HG02943 (cell line): Measurements from ENCODE around the gene RREB1.

Experiments used
- ATAC-seq: cut with Tn5 transposase; IDR thresholded peaks from one replicate; pipeline ENCODE4 v1.9.1; 2021; ENCODE audit warnings: mild to moderate bottlenecking, low read depth, moderate library complexity; ENCODE audit not compliant: unreplicated experiment

The RREB1 gene

GRCh38 chr6:7185561-7185960 is 77.8 kb downstream of the RREB1 start:
- ATAC-seq: no peak

DNA sequence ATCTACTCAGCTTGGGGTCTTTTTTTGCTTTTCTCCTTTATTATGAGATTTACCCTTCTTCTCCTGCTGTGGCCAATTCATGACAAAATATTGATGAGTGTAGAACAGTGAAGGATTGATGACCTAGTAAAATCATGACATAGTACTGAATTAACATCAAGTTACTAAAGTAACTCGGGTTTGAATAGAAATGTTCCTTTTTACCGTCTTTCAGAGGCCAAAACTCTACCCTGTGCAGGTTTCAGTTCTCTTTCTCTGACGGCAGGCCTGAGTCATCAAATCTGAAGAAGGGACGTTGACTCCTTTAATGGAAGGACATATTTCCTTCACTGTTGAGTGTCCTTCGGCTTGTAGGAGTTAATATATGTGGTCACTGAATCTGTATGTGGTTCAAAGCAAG is 80.7 kb downstream of the RREB1 start:
- peak; percentile 84 for ATAC-seq

- ATAC-seq: no peak
Observed at GRCh38 chr6:7189101-7189758, 81.5 kb downstream of the RREB1 start.

GRCh38 chr6:7190791-7191190 is 83.0 kb downstream of the RREB1 start:
- ATAC-seq: no peak

DNA sequence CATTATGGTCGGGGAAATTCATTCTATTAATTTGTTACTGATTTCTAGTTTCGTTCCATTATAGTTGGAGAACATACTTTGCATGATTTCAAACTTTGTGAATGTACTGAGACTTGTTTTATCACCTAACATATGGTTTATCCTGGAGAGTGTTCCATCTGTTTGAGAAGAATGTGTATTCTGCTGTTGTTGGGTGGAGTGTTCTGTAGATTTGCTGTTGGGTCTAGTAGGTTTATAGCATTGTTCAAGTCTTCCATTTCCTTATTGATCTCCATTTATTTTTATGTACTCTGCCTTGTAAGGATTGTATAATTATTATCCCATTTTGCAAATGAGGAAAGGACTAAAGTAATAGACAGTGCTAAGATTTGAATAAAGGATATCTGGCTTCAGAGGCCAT is 85.4 kb downstream of the RREB1 start:
- ATAC-seq: no peak

- ATAC-seq: no peak
Observed at GRCh38 chr6:7194657-7195056, 86.9 kb downstream of the RREB1 start.

DNA sequence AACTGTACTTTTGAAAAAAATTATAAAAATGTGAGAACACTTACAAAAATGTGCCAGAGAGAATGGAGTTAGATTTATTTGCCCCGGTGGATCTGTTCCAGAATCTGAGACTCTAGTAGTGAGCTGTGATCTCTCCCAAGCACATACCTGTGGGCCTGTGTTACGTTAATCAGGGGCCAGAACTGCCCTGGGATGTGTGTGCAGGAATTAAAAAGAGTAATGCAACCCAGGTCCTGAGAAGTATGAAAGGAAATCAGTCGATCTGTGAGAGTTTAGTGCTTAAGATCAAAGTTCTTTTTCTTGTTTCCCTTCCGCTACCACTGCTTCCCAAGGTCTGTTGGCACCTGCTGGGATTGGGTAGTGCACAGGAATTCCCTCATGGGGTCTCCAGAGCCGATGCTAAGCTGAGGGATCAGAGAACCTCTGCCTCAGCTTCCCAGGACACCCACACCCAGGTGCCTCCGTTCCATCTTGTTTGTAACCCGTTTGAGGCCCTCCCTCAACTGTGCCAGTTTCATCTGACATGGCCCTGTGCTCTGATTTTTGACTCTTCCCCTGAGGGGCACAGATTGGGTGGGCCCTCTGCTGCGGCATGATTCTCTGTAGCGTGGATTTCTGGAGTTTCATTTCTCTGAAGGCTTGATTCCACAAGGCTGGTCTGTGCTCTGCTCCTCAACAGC is 87.7 kb downstream of the RREB1 start:
- no peak for ATAC-seq

DNA sequence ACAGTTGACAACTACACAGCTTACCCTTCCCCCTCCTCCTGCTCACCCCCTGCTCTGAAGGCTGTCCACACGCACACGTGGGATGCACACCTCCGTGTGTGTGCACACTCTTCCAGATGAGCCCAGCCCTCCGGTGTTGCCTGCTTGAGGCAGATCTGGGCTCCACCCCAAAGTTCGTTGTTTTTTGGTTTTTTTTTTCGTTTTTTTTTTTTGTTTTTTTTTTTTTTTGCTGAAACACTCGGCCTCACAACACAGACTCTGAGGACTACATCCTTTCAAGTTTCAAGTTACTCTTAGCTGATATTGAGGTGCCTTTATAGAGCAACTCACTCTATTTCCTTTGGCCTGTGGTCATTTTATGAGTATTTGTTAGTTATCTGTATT is 88.2 kb downstream of the RREB1 start:
- ATAC-seq: no peak

DNA sequence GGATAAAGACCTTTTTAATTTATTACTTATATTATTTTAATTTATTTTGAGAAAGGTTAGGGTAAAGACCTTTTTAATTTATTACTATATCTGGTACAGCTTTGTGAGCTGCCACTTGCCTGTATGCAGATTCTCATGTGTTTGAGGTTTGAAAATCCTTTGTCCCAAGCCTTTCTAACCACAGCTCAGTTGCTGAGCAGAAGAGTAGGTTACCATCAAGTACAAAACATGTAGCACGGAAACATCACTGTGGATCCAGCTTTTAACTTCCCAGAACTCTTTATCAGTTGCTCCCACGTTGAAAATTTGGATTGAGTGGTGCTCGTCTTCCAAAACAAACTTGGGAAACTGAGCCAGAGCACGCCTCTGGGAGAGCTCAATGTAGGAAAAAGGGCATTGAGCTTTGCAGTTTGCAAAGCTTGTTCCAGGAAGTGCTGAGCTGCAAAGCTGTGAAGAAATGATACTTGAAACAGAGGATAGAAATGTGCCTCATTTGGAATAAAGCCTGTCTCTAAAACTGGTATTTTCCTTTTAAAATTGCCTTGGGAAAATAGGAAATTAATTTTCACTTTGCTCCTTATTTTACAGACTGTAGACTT is 89.0 kb downstream of the RREB1 start:
- no peak for ATAC-seq

DNA sequence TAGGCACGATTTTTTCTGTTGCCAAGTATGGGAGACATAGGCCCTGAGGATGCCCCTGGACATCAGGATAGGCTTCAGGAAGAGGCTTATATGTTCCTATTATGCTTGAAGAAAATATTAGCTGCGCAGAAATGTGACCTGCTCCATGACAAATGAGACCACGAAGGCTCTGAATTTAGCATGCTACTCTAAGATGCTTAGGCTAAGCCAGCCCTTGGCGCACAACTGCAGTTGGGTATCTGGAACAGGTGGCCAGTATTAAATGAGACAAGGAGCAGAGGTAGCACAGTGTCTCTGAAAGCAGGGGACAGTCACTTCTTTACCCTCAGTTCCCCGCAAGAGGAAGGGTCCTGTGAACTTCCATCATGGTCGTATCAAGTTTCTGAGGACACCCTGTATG is 90.0 kb downstream of the RREB1 start:
- no peak for ATAC-seq

GRCh38 chr6:7198833-7199800 is 91.4 kb downstream of the RREB1 start:
- no peak for ATAC-seq

DNA sequence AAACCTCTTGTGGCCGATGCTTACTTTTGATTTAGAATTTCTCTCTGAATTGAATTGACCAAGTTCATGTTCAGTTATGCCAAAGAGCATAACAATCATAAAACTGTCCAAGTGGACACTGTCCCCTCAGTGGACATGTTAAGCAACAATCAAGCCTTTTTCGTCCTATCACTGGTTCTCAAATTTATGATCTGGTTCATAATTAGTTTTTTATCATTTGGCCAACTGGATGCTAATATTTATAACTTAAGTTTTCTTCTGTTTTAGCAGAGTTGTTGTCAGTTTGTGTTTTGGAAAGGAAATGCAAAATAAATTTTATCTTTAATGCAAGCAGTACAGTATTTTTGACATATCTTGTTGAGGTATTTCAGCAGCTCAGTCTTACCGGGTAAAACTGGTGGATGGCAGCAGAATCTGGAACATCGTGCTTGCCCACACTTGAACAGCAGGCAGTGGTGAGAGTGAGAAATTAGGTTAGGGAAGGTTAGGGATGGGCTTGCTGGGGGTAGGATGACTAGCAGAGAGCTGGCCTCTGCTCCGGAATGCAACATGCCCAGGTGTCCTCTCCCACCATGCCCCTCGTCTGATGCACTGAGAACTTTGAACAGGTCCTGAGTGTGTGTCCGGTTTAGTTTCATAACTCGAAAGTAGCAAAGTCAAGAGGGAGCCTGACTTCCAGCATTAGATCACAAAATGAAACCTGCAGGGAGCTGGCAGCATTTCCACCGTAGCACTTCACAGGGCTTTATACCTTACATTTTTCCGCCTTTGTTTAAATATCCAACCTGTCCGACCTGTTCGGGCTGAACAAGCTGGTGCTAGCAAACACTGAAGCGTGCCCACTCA is 93.1 kb downstream of the RREB1 start:
- no peak for ATAC-seq

- no peak for ATAC-seq
Observed at GRCh38 chr6:7201444-7201731, 93.6 kb downstream of the RREB1 start.

DNA sequence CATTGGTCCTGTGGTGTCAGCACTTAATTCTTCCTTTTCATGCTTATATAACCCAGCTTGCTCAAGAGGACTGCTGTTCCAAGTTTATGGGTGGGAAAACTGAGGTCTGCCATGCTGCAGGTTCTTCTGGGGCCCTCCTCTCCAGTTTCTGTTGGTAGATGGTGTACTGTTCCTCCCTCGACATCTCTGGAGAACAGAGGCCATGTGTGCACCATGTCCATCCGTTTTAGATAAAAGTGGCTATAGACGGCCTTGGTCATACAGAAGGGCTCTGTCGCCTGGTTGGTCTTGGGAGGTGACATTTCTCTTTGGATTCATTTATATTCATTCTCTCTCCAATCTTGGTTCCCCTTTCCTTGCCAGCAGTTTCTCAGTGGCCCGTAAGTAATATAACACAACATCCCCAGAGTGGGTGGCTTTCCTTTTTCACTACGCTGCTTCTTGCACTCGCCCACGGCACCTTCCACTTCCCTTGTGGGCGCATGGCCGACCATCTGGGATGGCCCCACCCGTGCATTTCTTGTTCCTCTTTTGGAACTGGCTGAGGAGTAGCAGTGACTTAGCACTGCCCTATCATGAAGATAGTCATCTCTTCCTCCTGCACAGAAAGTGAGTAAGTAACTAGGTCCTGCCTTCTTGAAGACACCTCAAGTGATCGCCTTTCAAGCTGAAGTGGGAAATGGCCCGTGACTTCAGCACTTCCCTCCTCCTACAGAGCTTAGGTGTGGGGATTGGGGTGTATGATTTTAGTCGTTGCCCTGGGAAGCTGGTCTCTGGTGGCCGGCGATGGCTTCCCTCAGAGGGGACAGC is 94.2 kb downstream of the RREB1 start:
- ATAC-seq: peak; percentile 80

- no peak for ATAC-seq
Observed at GRCh38 chr6:7202950-7203349, 95.2 kb downstream of the RREB1 start.

- no peak for ATAC-seq
Observed at GRCh38 chr6:7203939-7204338, 96.2 kb downstream of the RREB1 start.

DNA sequence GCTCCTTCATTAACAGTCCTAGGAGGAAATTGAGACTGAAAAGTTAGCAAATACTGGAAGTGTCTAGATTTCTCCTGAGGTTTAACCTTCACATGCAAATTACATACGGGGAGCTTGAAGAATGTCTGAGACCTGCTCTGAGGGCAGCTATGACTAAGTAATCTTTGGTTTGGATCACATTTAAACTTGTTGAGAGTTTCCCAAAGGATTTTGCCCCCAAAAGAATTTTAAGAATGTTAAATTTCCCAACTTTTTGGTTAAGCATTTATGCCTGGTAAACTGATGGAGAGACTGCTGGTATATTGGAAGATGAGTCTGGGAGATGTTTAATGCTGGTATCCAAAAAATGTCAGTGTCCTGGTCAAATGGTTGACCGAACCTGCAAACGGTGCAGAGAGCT is 97.0 kb downstream of the RREB1 start:
- no peak for ATAC-seq

DNA sequence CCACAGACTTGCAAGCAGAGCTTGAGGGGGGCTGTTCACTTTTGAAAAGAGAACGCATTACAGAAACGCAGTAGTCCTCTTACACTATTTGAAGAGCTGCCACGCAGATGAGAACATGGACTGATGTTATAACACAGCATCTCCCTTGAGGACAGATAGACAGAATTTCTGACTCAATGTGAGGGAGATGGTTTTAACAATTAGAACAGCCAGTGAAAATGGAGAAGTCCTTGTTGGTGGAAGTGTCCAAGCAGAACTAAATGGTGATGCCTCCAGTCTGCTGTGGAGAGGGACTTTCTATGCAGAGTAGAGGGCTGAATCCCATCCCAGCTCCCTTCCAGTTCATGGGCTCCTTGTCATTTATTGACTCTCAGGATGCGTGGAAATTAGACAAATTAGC is 100.0 kb downstream of the RREB1 start:
- ATAC-seq: no peak

DNA sequence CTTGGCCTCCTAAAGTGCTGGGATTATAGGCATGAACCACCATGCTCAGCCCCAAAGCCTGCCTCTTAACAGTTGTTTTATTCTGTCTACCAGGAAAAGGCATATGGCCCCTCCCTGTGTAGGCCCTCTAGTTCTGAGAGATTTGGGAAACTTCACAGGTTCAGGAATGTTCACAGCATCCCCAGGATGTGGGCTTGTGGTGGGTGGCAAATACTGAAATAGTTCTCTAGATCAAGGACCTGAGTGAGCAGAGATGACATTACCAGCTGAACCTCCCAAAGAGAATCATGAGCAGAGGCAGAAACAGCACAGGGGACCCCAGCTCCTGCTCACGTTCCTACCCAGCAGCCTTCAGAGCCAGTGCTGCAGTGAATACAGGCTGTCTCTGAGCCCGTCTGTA is 105.7 kb downstream of the RREB1 start:
- no peak for ATAC-seq
